SK-N-SH (cell line): ENCODE data around the gene PSME2. TPM values are rescaled to one million over a fixed set of nuclear protein-coding genes. Genes with fewer than 3 reads are reported as not detected.

Source experiments
- CTCF ChIA-PET: fragments of 300-600, 350-600 bp; formaldehyde crosslinking; extraction: SDS; loops from one replicate; lab custom pipeline; 2021; lab: Yijun Ruan, JAX
- POLR2A ChIA-PET: fragments of 350-600 bp; sonication (Branson Sonifier 250); formaldehyde crosslinking; extraction: SDS; loops from one replicate; lab custom pipeline; 2020; ENCODE audit warnings: antibody characterized with exemption, inconsistent platforms; lab: Yijun Ruan, JAX
- DNase-seq: peaks from one replicate; pipeline ENCODE4 v3.0.0; 2012
- H2AFZ ChIP-seq: fragments of 200-600 bp; sonication (generic); 2 replicates; pipeline ENCODE4 v1.8.1; 2016; ENCODE audit warnings: antibody characterized with exemption, mild to moderate bottlenecking, low read depth
- H3F3A ChIP-seq: fragments of 200-600 bp; sonication (generic); replicated peaks from 2 replicates; pipeline ENCODE3; 2016; ENCODE audit warnings: antibody characterized with exemption, mild to moderate bottlenecking; ENCODE audit not compliant: insufficient read depth
- H3K27ac ChIP-seq, 2 experiments: fragments of 200-500 bp in 1 of 2; fragments of 200-600 bp in 1 of 2; sonication (Bioruptor generic) in 1 of 2; sonication (generic), shearing (Covaris generic) in 1 of 2; 2 replicates each; pipeline versions ENCODE4 v1.5.1 to v1.6.1; 2014 to 2016; ENCODE audit warnings: low read depth in 2 of 2, inconsistent platforms in 1 of 2, low read length in 1 of 2, mild to moderate bottlenecking in 1 of 2, mixed read lengths in 1 of 2
- H3K27me3 ChIP-seq: fragments of 200-600 bp; sonication (generic), shearing (Covaris generic); 2 replicates; pipeline ENCODE4 v1.6.1; 2016; ENCODE audit warnings: mixed run types; ENCODE audit not compliant: insufficient read depth
- H3K36me3 ChIP-seq, 2 experiments: fragments of 200-500 bp in 1 of 2; fragments of 200-600 bp in 1 of 2; sonication (Bioruptor generic) in 1 of 2; sonication (generic) in 1 of 2; replicated peaks in 1 of 2; 2 replicates each; pipeline versions ENCODE3 to v1.5.1; 2014 to 2016; ENCODE audit warnings: low read length in 1 of 2, mild to moderate bottlenecking in 1 of 2; ENCODE audit not compliant: insufficient read depth in 2 of 2, control insufficient read depth in 1 of 2
- H3K4me1 ChIP-seq, 2 experiments: fragments of 200-500 bp in 1 of 2; fragments of 200-600 bp in 1 of 2; sonication (Bioruptor generic) in 1 of 2; sonication (generic), shearing (Covaris generic) in 1 of 2; 2 replicates each; pipeline versions ENCODE4 v1.5.1 to v1.6.1; 2014 to 2016; ENCODE audit warnings: low read depth in 1 of 2, low read length in 1 of 2, mixed run types in 1 of 2; ENCODE audit not compliant: insufficient read depth in 2 of 2, control insufficient read depth in 1 of 2
- H3K4me2 ChIP-seq: fragments of 200-600 bp; sonication (generic), shearing (Covaris generic); 2 replicates; pipeline ENCODE4 v1.6.1; 2017; ENCODE audit warnings: mixed run types
- H3K4me3 ChIP-seq, 2 experiments: fragments of 200-500 bp in 1 of 2; fragments of 200-600 bp in 1 of 2; sonication (Bioruptor generic) in 1 of 2; sonication (generic), shearing (Covaris generic) in 1 of 2; 2 replicates each; pipeline versions ENCODE4 v1.5.1 to v1.8.1; 2014 to 2016; ENCODE audit warnings: low read depth in 2 of 2, inconsistent platforms in 1 of 2, low read length in 1 of 2, mild to moderate bottlenecking in 1 of 2, mixed read lengths in 1 of 2, moderate library complexity in 1 of 2
- H3K79me2 ChIP-seq: fragments of 200-600 bp; sonication (generic); 2 replicates; pipeline ENCODE4 v1.8.1; 2017; ENCODE audit warnings: mild to moderate bottlenecking; ENCODE audit not compliant: insufficient read depth
- H3K9ac ChIP-seq: fragments of 200-600 bp; sonication (generic); 2 replicates; pipeline ENCODE4 v1.6.1; 2017; ENCODE audit warnings: mixed run types
- H3K9me2 ChIP-seq: fragments of 200-600 bp; sonication (generic); 2 replicates; pipeline ENCODE4 v1.6.1; 2017; ENCODE audit warnings: mixed run types
- H3K9me3 ChIP-seq: fragments of 200-600 bp; sonication (generic); 2 replicates; pipeline ENCODE4 v1.6.1; 2017; ENCODE audit warnings: mixed run types, mild to moderate bottlenecking, moderate library complexity
- H4K20me1 ChIP-seq: fragments of 200-600 bp; sonication (generic); 2 replicates; pipeline ENCODE4 v1.6.1; 2017; ENCODE audit warnings: mild to moderate bottlenecking, mixed run types; ENCODE audit not compliant: insufficient read depth
- ELF1 ChIP-seq: IDR thresholded peaks from 2 replicates; pipeline ENCODE4 v1.4.0; 2012
- EP300 ChIP-seq, 2 experiments: IDR thresholded peaks; 2 replicates each; pipeline versions ENCODE4 v1.4.0 to v1.6.1; 2012; ENCODE audit warnings: borderline replicate concordance in 1 of 2, low read depth in 1 of 2, low read length in 1 of 2
- FOXJ3 ChIP-seq: sonication (generic); formaldehyde crosslinking; IDR thresholded peaks from 2 replicates; pipeline ENCODE4 v1.5.1; 2020; ENCODE audit warnings: mild to moderate bottlenecking, missing genetic modification reagents
- JUND ChIP-seq: IDR thresholded peaks from 2 replicates; pipeline ENCODE4 v1.4.0; 2012
- MEF2A ChIP-seq: IDR thresholded peaks from 2 replicates; pipeline ENCODE4 v1.4.0; 2012; ENCODE audit warnings: low read depth, borderline replicate concordance
- MXI1 ChIP-seq: IDR thresholded peaks from 2 replicates; pipeline ENCODE4 v1.6.1; 2012; ENCODE audit warnings: mild to moderate bottlenecking, low read depth, low read length, improper control_type of control experiment
- NFIC ChIP-seq: IDR thresholded peaks from 2 replicates; pipeline ENCODE4 v1.4.0; 2012; ENCODE audit warnings: borderline replicate concordance
- POLR2AphosphoS5 ChIP-seq: IDR thresholded peaks from 2 replicates; pipeline ENCODE4 v1.6.1; 2012; ENCODE audit warnings: low read depth, low read length
- RCOR1 ChIP-seq: fragments of 150-350 bp; IDR thresholded peaks from 2 replicates; pipeline ENCODE4 v1.6.1; 2017; ENCODE audit warnings: antibody characterized with exemption, low read length
- RFX5 ChIP-seq: IDR thresholded peaks from 2 replicates; pipeline ENCODE4 v1.6.1; 2012; ENCODE audit warnings: mild to moderate bottlenecking, improper control_type of control experiment, low read length
- SIN3A ChIP-seq: IDR thresholded peaks from 2 replicates; pipeline ENCODE4 v1.6.1; 2012; ENCODE audit warnings: low read depth, mild to moderate bottlenecking, low read length, moderate library complexity, borderline replicate concordance
- SMC3 ChIP-seq: IDR thresholded peaks from 2 replicates; pipeline ENCODE4 v1.6.1; 2012; ENCODE audit warnings: low read depth, low read length, improper control_type of control experiment
- TAF1 ChIP-seq: IDR thresholded peaks from 2 replicates; pipeline ENCODE4 v1.6.1; 2012; ENCODE audit warnings: low read depth, mild to moderate bottlenecking, low read length, moderate library complexity, borderline replicate concordance
- TCF12 ChIP-seq: IDR thresholded peaks from 2 replicates; pipeline ENCODE4 v1.4.0; 2012
- WGBS: methylation state at CpG from one replicate; pipeline ENCODE4 v1.1.6; 2017; ENCODE audit warnings: low lambda C conversion rate; 5-methylcytosine and 5-hydroxymethylcytosine counted together
- polyA plus RNA-seq, 3 experiments: library from polyadenylated mRNA; depleted of rRNA; stranded (reverse); fragments of >200 nt; gene quantifications; 2 replicates each; pipeline ENCODE4 v1.2.3, GENCODE V29; 2012
- TF ChIP-seq, protein P1 (sequence below): fragments of 150-350 bp; IDR thresholded peaks from 2 replicates; pipeline ENCODE4 v1.6.1; 2017; ENCODE audit warnings: antibody characterized with exemption, low read length, low read depth, borderline replicate concordance
- TF ChIP-seq, protein P2 (sequence below): IDR thresholded peaks from 2 replicates; pipeline ENCODE4; 2012
- TF ChIP-seq, protein P3 (sequence below): fragments of 200-600 bp; sonication (generic); IDR thresholded peaks from 2 replicates; pipeline ENCODE4 v1.6.1; 2017; ENCODE audit warnings: antibody characterized with exemption, mild to moderate bottlenecking, moderate library complexity
- TF ChIP-seq, protein P4 (sequence below): IDR thresholded peaks from 2 replicates; pipeline ENCODE4 v1.6.1; 2012; ENCODE audit warnings: mild to moderate bottlenecking, low read depth, low read length, moderate library complexity

PSME2 gene
- polyA plus RNA-seq, 1 of the 3 experiments (the other 2 are of a cell fraction), result 147 TPM

DNA sequence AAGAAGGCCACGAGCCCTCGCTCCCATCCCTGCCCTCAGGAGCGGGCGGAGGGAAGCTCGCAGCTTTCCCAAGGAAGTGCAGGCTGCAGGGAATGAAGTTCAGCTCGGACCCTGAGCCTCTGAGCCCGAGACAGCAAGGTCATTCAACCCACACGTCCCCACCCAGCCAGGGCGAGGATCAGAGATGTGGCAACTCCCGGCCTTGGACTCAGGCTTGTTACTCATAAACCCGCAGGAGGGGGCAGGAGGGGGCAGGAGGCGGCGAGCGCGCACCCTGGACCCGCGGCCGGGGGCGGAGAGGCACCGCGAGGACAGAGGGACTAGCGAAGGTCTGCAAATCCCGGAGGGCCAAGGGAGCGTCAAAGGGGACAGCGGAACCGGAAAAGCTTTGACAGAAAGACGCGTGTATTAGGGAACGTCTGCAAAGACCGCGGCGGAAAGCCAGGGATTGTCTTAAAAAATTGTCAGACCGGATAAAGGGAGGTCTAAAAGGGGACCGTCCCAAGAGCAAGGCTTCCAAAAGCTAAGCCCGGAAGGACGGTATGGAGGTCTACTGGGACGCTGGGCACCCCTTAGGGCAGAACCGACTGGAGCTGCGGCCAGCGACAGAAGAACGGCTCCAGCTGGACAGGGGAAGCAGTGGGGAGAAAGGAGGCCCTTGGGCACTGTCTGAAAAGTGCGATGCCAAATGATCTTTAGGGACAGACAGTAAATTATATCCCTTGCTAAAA, 32.4 kb downstream of the PSME2 start (continued):
- TF ChIP-seq, protein P1, sequence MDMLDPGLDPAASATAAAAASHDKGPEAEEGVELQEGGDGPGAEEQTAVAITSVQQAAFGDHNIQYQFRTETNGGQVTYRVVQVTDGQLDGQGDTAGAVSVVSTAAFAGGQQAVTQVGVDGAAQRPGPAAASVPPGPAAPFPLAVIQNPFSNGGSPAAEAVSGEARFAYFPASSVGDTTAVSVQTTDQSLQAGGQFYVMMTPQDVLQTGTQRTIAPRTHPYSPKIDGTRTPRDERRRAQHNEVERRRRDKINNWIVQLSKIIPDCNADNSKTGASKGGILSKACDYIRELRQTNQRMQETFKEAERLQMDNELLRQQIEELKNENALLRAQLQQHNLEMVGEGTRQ, result no peak
- TF ChIP-seq SMC3 (no peak), MXI1 (peak; percentile 86), JUND (no peak), EP300 (IDR thresholded peaks at IDR 0.05; ENCODE audit: borderline replicate concordance in 1 of 2, low read depth in 1 of 2, low read length in 1 of 2) (peak in 1 of 2 experiments; percentile 31; a peak in 2 of 4 replicates), TAF1 (peak; percentile 72)
- TF ChIP-seq, protein P2, sequence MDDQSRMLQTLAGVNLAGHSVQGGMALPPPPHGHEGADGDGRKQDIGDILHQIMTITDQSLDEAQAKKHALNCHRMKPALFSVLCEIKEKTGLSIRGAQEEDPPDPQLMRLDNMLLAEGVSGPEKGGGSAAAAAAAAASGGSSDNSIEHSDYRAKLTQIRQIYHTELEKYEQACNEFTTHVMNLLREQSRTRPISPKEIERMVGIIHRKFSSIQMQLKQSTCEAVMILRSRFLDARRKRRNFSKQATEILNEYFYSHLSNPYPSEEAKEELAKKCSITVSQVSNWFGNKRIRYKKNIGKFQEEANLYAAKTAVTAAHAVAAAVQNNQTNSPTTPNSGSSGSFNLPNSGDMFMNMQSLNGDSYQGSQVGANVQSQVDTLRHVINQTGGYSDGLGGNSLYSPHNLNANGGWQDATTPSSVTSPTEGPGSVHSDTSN, result no peak
- TF ChIP-seq, protein P3, sequence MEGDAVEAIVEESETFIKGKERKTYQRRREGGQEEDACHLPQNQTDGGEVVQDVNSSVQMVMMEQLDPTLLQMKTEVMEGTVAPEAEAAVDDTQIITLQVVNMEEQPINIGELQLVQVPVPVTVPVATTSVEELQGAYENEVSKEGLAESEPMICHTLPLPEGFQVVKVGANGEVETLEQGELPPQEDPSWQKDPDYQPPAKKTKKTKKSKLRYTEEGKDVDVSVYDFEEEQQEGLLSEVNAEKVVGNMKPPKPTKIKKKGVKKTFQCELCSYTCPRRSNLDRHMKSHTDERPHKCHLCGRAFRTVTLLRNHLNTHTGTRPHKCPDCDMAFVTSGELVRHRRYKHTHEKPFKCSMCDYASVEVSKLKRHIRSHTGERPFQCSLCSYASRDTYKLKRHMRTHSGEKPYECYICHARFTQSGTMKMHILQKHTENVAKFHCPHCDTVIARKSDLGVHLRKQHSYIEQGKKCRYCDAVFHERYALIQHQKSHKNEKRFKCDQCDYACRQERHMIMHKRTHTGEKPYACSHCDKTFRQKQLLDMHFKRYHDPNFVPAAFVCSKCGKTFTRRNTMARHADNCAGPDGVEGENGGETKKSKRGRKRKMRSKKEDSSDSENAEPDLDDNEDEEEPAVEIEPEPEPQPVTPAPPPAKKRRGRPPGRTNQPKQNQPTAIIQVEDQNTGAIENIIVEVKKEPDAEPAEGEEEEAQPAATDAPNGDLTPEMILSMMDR, result no peak

DNA sequence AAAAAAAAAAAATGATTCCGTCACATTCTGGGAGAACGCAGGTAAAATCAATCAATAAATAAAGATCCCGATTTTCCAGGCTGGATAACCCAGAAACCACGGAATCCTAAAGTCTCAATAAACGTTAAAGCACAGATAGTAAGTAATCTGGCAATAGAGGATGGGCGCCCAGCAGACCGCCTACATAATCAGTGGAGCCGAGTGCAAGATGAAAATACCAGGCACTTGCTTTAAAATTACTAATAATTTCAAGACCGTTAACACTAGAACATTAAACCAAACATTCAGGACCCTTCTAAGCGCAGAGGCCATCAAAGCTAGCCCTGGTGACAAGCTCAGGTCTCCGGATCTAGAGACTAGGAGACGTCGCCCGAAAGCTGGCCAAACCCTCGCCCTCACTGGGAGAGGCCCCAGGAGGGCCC, 33.0 kb downstream of the PSME2 start:
- H3K79me2 ChIP-seq, result peaks cover 6% of the 10 kb centered on the region; the same call in 1 of the 2 replicates
- no peak for DNase-seq
- peaks cover 14% of the 10 kb centered on the region for H3F3A ChIP-seq
- CTCF ChIA-PET, result interaction anchor here (0.9 to 3.8 kb wide), 7 partner anchors 20 to 130 kb away, joined by 3 to 25 read pairs (median 7); partner anchors contain the start of genes CARMIL3, IRF9, PCK2 and TINF2
- H3K27me3 ChIP-seq, result no peaks in the 10 kb centered on the region
- H3K9me2 ChIP-seq, result no peaks in the 10 kb centered on the region
- peaks cover 6 to 17% of the 10 kb centered on the region in 2 experiments for H3K36me3 ChIP-seq
- POLR2A ChIA-PET, result interaction anchor here (0.8 to 3.2 kb wide), 12 partner anchors 10 to 158 kb away, joined by 4 to 28 read pairs (median 8); partner anchors contain the start of genes EMC9, IRF9, PCK2 and PSME1
- peak overlapping the region; percentile 97 to 99 for H3K27ac ChIP-seq
- H3K4me2 ChIP-seq, result peak overlapping the region; percentile 90
- H3K4me1 ChIP-seq, result peaks cover 10 to 17% of the 10 kb centered on the region in 2 experiments
- no peaks in the 10 kb centered on the region for H3K9me3 ChIP-seq
- H4K20me1 ChIP-seq, result no peaks in the 10 kb centered on the region
- peak overlapping the region; percentile 74 for H2AFZ ChIP-seq
- peak overlapping the region; percentile 91 for H3K9ac ChIP-seq
- 32% methylated on average over 14 of the region's 15 CpGs for WGBS
- peak overlapping the region; percentile 71 to 88 for H3K4me3 ChIP-seq
- TF ChIP-seq NFIC (no peak), MEF2A (no peak), ELF1 (no peak), SIN3A (no peak), JUND (no peak), SMC3 (no peak), FOXJ3 (CRISPR knock-in tag) (no peak), POLR2AphosphoS5 (no peak), TCF12 (no peak), RFX5 (no peak), RCOR1 (no peak)
- TF ChIP-seq, protein P4, sequence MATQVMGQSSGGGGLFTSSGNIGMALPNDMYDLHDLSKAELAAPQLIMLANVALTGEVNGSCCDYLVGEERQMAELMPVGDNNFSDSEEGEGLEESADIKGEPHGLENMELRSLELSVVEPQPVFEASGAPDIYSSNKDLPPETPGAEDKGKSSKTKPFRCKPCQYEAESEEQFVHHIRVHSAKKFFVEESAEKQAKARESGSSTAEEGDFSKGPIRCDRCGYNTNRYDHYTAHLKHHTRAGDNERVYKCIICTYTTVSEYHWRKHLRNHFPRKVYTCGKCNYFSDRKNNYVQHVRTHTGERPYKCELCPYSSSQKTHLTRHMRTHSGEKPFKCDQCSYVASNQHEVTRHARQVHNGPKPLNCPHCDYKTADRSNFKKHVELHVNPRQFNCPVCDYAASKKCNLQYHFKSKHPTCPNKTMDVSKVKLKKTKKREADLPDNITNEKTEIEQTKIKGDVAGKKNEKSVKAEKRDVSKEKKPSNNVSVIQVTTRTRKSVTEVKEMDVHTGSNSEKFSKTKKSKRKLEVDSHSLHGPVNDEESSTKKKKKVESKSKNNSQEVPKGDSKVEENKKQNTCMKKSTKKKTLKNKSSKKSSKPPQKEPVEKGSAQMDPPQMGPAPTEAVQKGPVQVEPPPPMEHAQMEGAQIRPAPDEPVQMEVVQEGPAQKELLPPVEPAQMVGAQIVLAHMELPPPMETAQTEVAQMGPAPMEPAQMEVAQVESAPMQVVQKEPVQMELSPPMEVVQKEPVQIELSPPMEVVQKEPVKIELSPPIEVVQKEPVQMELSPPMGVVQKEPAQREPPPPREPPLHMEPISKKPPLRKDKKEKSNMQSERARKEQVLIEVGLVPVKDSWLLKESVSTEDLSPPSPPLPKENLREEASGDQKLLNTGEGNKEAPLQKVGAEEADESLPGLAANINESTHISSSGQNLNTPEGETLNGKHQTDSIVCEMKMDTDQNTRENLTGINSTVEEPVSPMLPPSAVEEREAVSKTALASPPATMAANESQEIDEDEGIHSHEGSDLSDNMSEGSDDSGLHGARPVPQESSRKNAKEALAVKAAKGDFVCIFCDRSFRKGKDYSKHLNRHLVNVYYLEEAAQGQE, result no peak
- TF ChIP-seq, protein P3, result no peak
- TF ChIP-seq, protein P2, result no peak
